Stimulated activated CD4-positive, alpha-beta T cell treated with anti-CD3 and anti-CD28 coated beads, Interleukin-1b, Interleukin-23, amount 100 ng/mL, for 48 hours (primary cell): Measurements from ENCODE around the gene ABCG4.
"Not testable (repeated sequence)": the region's sequence is repeated elsewhere in the genome, so short reads cannot be mapped to it uniquely, and the experiment has no call there.

ENCODE experiments used
- DNase-seq: peaks from one replicate; pipeline ENCODE4 v3.0.0-alpha.2; 2020

ABCG4 gene

DNA sequence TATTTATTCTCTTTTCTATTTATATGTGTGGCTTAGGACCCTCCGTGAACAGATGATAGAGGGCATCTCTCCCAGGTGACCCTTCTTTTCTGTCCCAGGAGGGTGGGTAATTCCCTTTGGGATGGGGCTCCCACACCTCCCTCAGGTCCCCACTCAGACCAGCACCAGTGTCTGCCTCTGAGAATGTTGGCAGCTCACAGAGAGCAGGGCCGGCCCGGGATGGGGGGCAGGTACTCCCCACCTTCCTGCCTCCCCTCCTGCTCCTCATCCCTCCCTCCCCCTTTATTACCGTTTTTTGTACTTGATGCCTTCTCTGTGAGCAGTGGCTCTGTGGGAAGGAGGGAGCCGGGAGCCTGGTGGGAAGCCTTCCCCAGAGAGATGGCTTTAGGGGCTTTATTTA lies 32.3 kb upstream of the ABCG4 start:
- no peak for DNase-seq

DNA sequence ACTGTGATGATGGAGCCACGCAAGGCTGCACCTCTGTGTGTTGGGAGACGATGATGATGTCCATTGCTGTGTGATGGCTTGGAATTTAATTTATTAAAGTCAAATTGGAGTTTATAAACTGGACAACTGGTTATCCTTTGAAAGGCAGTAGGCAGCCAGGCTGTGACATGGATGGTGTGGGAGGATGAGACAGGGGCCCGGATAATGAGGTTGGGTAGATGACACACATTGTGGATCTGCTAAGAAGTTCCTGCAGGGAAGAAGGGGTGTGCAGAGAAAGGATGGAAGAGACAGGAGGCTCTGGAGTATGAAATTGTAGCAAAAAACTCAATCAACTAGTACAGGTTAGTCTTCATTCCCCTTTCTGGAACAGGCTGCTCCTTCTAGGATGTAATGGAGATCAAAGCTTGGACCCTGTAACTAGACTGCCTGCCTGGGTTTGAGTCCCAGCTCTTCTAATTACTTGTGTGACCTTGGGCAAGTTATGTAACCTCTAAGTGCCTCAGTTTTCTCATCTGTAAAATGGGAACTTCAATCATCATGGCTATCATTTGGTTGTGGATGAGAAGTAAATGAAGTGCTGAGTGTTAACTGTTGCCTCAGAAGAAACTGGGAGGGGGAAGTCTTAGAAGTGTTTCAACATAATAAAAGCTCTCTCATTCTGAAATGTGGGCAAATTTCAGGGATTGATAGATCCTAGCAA lies 31.7 kb upstream of the ABCG4 start:
- no peak for DNase-seq

DNA sequence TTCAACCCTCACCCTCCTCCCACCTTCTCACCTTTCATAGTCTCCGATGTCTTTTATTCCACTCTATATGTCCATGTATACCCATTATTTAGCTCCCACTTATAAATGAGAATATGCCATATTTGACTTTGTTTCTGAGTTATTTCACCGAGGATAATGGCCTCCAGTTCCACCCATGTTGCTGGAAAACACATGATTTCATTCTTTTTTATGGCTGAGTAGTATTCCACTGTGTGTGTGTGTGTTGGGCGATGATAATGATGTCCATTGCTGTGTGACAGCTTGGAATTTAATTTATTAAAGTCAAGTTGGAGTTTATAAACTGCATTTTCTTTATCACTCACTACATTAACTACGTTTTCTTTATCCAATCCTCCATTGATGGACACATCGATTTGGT lies 30.6 kb upstream of the ABCG4 start:
- DNase-seq, result no peak

DNA sequence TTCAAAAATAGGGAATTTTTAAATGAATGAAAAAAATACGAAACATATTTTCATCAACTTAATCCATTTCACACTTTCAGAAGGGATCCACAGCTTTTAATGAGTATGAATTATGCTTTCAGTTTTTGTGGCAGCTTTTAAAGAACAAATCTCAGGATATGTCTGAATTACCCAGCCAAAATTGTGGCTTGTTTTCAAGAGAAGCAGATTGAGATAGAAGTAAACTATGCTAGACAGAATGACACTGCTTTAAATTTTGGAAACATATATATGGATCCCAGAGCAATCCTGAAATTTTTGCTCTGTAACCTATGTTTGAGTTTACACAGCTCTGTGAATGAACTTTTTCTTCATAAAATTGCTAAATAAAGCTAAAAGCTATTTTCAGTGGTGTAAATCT lies 29.9 kb upstream of the ABCG4 start:
- DNase-seq, result no peak

DNA sequence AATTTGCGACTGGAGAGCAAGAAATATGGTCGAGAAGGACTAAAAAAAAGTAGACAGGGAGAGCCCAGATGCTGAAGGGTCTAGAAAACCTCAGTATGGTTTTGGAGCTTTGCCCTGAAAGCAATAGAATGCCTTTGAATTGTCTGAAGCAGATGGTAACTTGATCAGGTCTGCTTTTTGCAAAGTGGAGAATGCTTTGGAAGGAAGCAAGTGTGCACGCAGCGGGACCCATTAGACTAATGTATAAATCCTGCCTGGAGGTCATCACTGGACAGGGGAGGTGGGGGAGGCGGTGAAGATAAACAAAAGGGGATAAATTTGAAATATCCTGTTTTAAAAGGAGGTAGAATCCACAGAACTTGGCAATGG lies 28.2 kb upstream of the ABCG4 start:
- no peak for DNase-seq

DNA sequence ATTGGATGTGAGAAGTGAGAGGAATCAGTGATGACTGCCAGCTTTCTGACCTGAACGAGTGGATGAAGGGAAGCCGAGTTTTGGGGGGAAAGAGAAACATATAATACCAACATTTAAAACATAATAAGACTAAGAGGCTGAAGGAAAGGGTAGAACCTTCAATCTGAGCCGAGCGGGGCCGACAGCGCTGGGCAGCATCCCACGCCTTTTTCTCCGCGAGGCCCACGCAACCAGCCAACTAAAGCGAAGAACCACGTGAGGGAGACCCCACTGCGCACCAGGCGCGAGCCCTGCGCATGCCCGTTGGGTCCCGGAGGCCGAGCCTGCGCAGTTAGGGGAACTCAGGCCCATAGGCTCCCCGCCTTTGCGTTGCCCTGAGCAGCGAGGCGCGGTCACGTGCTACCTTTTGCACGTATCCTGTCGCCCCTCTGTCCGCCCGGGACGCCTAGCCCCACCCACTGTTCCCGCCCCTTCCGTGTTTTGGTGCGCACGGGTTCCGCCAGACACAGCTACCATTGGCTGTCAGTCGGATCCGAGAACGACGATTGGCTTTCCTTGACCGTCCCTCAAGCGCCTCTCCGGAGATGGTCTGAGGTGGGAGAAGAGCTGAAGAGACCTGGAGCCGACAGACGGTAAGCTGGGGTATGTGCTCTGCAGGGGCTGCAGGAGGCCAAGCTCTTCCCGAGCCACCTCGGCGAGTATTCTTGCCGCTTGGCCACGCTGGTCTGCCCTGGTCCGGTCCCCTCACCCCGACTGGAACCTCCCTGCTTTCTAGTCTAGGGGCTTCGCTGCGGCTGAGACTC lies 27.6 kb upstream of the ABCG4 start, which contains the start of gene HINFP:
HINFP (plus strand) TSS at position 573 of the 803 bp plus-strand sequence. CDS start 5,365 bp downstream, outside the sequence.
- DNase-seq, result peak; percentile 100

DNA sequence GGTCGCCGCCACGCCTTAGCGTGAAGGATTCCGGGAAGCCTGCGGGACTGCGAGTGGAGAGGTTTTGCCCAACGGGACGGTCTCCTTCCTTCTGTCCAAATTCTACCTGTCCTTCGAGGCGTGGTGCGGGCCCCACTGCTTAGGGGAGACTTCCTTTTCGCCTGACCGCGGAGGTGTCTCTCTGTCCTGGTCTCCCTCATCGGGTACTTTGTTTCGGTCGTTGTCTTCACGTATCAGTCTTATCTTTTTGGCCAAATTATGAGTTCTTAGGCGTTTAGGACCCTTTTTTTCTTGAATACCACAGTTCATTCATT lies 27.1 kb upstream of the ABCG4 start:
- no peak for DNase-seq

DNA sequence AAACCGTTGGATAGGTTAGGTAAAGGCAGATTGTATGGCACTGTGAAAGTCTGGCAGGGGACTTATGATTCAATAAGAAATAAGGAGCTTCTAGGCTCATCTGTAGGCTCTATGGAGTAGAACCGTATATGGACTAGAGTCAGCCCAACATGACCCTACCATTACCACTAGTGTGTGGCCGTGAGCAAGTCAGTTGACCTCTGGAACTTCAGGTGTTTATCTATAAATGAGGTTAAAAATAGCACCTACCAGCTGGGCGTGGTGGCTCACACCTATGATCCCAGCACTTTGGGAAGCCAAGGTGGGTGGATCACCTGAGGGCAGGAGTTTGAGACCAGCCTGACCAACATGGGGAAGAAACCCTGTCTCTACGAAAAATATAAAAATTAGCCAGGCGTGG lies 23.0 kb upstream of the ABCG4 start:
- DNase-seq, result no peak

DNA sequence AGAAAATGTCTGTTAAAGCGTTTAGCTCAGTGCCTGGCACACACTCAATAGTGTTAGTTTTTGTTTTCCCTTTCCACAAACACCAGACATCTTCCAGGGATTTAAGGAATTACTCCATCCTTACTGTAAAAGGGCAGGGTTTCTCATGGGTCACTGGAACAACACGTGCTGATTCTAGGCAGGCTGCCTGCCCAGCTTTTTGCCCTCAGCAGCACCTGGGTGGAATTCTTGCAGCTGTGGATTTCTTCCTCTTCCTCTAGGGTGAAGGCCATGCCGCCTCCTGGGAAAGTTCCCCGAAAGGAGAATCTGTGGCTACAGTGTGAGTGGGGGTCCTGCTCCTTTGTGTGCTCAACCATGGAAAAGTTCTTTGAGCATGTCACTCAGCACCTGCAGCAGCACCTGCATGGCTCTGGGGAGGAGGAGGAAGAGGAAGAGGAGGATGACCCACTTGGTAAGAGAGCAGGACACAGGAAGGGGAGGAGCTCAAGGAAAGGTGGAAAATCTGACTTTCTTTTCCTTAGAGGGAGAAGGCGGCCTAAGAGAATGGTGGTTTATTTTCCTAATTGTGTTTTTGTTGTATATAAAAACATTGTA lies 22.1 kb upstream of the ABCG4 start:
- DNase-seq, result no peak

DNA sequence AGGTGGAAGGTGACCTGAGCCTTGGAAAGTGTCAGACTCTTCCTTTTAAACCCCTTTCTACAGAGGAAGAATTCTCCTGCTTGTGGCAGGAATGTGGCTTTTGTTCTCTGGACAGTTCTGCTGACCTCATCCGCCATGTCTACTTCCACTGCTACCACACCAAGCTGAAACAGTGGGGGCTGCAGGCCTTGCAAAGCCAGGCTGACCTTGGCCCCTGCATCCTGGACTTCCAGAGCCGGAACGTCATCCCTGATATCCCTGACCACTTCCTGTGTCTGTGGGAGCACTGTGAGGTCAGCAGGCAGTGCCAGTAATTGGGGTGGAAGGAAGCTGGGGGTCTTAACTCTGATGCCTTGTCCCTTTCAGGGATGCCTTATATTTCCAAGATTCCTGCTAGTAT lies 18.2 kb upstream of the ABCG4 start:
- no peak for DNase-seq

DNA sequence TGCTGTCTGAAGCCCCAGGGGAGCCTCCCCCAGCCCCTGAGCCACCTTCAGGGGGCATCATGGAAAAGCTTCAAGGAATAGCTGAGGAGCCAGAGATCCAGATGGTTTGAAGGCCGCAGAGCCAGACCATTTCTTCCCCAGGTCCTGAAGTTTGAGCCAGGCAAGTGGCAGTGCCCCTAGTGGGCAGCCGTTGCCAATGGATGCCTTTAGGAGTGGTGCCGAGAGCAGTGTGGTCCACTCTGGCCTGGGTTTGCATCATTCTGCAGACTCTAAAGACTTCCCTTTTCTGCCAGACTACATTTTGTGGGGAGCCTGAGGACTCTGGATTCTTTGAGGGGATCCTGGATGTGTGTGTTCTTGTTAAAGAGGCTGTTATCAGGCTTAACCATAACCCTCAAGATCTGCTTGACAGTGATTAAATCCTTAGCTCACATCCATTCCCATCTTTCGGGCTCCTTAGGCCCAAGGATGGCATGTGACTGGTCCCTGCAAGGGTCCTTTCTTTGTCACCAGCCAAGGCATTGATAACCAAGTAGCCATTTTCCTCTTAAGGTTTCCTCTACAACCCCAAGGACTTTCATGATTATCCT lies 14.4 kb upstream of the ABCG4 start:
- no peak for DNase-seq

DNA sequence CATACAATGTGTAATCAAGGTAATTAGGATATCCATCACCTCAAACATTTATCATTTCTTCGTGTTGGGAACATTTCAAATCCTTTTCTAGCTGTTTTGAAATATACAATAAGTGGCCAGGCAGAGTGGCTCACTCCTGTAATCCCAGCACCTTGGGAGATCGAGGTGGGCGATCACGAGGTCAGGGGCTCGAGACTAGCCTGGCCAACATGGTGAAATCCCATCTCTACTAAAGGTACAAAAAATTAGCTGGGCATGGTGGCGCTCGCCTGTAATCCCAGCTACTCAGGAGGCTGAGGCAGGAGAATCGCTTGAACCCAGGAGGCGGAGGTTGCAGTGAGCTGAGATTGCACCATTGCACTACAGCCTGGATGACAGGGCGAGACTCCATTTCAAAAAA lies 9.6 kb upstream of the ABCG4 start:
- not testable (repeated sequence) for DNase-seq

DNA sequence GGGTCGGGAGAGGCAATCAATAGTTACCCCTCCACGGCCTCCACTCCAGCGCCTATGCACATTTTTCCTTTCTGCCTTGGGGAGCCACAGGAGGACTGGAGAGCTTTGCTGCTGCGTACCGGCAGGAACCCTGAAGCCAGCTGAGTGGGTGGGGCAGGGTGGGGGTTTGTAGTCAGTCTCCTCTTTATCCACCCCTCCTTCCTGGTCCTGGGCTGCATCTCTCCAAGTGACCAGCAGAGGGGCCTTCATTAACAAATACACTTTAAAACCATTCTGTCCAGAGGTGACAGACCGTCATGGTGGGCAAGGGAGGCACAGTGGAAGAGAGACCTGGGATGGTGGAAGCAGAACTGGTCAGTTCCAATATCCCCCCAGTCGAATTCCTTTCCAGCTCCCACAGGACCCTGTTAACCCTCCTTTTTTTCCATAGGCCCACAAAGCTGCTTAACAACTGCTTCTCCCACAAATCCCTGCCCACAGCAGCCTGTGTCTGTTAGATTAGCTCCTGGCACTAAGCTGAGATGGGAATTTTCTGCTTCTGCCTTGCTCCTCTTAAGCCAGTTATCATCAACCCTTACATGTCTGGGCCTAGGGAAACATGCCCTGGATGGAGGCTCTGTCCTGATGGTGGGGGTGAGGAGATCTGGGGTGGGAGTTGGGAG lies 3.9 kb upstream of the ABCG4 start:
- DNase-seq, result peak; percentile 32

DNA sequence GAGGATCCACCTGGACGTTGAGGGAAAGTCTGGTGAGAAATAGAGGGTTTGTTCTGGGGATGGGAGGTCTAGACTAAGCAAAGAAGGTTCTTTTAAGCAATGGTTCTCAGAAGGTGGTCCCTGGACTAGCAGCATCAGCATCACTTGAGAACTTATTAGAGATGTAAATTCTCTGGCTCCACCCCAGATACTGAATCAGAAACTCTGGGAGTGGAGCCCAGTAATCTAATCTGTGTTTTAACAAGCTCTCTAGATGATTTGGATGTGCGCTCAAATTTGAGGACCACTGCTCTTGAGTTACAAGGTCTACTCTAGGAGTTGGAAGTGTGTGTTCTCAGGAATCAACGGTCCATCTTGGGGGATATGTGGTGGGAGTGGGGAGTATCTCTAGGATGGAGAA lies 3.3 kb upstream of the ABCG4 start:
- no peak for DNase-seq

DNA sequence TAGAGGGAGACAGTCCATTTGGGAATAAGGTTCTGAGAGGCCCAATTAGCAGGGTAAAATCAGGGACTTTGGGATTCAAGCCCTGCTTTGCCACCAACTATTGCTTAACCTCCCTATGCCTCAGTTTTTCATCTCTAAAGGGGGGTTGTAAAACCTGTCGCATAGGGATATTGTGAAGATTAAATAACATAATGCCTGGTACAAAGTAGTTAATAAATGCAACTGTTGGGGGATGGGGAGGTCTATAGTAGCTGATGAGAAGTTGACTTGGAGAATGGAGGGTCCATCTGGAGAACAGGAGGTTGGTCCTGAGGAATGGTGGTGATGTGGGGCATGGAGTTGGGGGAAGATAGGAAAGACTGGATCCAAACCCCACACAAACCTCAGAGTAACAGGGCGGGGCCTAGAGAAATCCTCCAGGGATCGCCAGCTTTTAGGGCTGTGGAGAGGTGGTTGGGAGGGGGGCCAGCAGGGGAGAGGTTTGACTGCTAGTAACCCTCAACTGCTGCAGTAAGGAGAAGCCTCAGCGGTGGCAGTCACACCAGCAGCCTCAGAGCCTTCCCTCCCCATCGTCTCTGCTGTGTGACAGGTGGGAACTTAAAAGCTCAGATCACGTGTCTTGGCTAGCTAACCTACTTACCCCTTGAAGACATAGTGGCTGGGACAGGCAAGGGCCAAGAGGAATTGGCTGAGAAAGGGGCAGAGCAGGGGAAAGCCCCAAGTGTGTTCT lies 1.1 kb upstream of the ABCG4 start:
- no peak for DNase-seq

DNA sequence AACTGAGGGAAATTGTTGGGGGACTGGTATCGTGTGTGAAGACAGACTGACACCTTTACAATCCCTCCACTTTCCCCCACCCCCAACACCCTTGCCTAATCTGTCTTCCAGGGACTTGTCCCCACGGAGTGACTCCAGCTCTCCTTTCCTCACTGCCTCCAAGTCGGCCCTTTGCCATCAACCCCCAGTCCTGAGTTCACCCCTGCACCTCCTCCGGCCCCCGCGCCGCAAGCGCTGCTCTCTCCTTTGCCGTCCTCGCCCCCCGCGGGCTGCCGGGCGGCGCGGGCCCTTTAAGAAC lies 183 bp upstream of the ABCG4 start:
- no peak for DNase-seq

DNA sequence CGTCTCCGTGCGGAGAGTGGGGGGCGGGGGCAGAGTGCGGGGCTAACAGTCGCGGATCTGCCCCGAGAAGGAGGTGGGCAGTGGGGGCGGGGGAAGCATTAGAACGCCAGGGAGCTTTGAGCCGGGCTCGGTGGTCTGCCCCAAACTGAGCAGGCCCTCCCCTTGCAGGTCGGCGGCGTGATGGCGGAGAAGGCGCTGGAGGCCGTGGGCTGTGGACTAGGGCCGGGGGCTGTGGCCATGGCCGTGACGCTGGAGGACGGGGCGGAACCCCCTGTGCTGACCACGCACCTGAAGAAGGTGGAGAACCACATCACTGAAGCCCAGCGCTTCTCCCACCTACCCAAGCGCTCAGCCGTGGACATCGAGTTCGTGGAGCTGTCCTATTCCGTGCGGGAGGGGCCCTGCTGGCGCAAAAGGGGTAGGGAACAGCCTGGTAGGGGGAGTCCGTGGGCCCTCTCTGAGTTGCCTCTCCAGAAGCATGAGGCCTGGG lies 979 bp downstream of the ABCG4 start:
- DNase-seq, result no peak

DNA sequence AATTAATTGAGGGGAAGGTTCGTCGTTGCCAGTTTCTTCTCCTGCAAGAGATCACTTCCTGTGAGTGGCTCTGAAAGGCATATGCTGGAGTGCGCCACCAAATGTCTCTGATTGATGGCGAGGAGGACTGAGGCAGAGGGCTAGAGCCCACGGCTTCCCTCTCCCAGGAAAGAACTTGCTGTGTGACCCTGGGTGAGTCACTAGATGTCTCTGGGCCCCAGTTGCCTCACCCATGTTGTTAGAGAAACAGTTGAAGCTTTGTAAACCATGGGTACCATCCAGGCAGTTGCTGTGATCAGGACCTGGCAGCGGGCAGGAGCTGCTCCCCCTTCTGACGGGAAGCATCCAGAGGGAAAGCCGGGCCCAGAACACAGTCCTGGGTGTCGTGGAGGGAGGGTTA lies 3.2 kb downstream of the ABCG4 start:
- DNase-seq, result no peak

DNA sequence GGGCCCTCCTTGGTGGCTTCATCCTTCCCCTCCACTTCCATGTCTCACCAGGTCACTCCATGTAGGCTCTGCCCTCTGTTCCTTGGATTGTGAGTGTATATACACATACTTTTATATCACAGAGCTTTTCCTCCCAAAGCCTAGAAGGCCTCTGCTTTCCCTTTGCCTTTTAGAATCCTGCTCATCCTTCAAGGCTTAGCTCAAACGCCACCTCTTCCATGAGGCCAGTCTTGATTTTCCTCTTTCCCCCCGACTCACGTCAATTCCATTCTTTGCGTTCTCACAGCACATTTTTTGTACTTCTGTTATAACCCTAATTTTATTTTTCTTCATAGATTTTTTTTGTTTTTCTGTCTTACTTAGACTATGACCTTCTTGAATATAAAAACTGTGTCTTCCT lies 3.8 kb downstream of the ABCG4 start:
- DNase-seq, result no peak

DNA sequence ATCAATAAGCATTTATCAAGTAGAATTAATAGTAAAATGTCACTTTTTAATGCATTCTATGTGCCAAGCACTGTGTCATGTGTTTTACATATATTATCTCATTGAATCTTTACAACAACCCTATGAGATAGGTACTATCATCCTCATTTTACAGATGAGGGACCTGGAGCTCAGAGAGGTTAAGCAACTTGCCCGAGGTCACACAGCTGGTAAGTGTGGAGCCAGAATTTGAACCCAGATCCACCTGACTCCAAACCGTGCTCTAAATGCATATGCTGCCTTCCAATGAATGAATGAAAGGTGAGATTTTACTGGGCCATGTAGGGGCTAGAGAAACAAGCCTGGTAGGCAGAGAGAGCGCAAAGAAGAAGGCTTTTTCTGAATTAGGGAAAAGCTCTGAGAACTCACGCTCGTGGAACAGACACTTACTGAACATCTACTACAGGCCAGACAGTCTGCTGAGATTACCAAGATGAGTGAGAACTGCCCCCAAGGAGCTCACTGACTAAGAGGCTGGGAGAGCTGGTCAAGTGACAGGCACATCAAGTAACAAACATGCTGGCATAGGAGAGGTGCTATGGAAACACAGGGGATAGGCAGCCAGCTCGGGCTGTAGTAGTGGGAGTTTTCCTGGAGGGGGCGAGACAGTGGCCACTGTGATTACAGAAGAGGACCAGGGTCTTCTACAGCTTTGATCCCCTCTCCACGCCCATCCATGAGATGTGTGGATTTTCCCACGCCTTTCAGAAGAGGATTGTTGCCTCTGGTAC lies 4.4 kb downstream of the ABCG4 start:
- no peak for DNase-seq

DNA sequence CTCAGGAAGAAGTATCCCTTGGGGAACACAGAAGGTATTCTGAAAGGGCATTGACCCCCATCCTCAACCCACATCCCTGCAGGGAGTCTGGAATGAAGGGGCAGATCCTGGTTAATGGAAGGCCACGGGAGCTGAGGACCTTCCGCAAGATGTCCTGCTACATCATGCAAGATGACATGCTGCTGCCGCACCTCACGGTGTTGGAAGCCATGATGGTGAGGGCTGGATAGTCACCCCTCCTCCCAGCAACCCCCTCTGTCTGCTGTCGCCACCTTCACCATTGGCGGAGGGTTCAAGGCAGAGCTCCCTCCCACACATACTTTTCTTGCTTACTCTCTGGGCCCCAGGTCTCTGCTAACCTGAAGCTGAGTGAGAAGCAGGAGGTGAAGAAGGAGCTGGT lies 5.3 kb downstream of the ABCG4 start:
- DNase-seq, result no peak
